ENCODE data around the gene ANG.
"Not testable (repeated sequence)": the region's sequence is repeated elsewhere in the genome, so short reads cannot be mapped to it uniquely, and the experiment has no call there.

Gene ANG

GRCh38 chr14:20688167-20688839 is at the start of gene ANG:
TSS of gene ANG (plus strand) at chr14:20688764. CDS start at chr14:20693565, 4,801 bp downstream.
- no peak for DNase-seq (ENCODE audit: low read depth)

GRCh38 chr14:20641591-20641990 is 47.0 kb upstream of the ANG start, which contains the start of gene OR6S1:
TSS of gene OR6S1 (minus strand) at chr14:20641691. CDS start at chr14:20641691, 0 bp downstream.
- DNase-seq (ENCODE audit: low read depth), result no peak

DNA sequence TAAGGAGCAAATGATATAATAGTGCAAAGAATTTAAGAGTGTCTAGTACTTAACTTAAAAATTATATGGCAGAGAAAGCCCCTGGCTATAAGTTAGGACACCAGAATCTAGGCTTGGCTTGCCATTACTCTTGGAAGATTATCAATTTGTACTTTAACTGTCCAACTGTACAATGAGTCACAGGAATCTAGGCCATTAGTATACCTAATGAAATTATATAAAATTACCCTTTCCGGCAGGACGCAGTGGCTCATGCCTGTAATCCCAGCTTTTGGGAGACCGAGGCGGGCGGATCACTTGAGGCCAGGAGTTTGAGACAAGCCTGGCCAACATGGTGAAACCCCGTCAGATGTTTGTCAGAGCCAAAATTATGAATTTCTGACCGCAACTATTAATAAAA is 46.4 kb upstream of the ANG start:
- DNase-seq (ENCODE audit: low read depth), result no peak

DNA sequence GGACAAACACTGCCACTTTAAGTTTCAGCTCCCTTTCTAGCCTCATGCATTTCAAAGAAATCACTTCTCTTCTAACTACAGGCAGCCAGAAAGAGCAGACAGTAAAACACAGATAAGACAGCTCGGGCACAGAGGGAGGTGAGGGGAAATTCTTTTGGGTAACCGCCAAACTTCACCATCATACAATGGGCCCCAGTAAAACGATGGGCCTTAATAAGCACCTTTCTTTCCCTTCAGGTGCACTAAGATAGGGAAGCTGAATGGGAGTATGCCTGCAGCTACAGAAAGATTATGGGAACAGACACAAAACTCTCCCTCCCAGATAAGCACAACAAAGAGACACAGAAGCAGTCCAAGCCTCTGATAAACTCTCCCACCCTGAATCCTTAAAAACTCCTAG is 45.8 kb upstream of the ANG start:
- DNase-seq (ENCODE audit: low read depth), result not testable (repeated sequence)

DNA sequence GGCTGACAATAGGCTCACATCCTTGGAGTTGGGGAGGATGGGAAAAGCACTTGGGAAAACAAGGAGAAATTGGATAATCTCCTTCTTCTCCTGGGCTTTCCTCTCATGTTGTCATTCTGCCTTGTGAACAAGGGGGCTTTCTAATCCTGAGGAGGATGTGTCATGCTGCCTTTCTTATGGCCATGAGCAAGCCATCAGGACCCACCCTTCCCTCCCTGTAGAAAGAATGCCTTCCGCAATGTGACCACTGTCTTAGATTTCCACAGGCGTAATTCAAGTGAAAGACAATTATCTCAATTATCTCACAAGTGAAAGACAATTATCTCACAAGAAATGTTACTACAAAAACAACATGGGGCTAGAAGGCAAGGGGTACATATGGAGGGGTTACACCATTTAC is 44.0 kb upstream of the ANG start:
- no peak for DNase-seq (ENCODE audit: low read depth)

GRCh38 chr14:20645481-20645880 is 43.1 kb upstream of the ANG start:
- no peak for DNase-seq (ENCODE audit: low read depth)

DNA sequence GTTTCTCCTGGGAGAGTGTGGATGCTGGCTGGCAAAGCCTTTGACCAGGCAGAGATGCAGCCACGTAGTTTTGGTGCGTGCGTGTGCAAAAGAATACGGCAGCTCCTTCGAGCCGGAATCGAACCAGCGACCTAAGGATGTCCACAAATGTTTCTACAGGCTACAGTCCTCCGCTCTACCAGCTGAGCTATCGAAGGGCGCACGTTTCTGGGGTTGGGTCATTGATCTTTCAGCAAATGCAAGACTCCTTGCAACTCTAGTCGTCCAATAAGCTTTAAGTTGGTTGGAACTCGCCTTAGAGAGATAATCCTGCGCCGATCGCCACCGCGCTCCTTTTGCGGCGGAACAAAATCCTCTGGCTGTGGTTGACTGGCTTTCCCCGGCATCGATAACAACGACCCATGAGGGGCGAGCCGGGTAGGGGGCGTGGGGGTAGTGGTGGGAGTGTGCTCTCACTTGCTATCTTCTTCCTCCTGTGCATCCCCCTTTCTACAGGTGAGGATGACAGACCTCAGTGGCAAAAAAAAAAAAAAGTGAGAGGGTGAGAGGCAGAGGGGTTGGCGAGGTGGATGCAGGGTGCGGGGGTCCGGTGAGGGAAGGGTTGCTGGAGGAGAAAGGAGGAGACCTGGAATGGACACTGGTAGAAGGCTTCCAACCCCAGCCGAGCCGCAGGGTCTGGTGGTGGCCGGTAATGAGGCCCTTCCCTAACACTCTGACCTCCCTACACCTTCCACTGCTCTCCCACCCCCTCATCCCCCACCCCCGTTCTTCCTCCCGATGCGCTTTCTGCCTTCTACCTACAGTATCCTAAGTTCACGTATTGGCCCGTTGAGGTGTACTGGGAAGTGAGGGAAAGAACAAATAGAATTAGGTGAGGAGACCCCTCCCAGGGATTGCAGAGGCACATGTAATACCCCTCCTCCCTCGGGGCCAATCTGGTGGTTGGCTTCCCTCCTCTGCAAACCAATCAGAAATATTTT is 35.3 kb upstream of the ANG start:
- no peak for DNase-seq (ENCODE audit: low read depth)

DNA sequence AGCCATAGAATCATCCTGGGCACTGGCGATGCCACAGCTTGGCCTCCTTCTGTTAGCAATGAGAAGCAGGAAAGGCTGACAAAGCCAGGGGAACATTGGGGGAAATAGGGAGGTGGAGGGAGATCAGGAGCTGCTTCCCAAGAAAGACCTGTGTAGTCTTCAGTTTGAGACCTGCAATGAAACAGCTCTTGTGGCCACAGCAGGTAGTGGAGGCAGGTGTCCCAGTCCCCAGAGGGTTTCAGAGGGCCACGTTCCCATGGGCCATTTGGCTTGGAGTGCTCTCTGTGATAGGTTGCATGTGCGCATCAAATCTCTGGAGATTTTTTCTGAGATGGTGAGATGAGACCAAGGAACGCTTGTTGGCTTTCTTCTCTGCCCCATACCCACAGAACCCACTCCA is 32.7 kb upstream of the ANG start:
- no peak for DNase-seq (ENCODE audit: low read depth)

DNA sequence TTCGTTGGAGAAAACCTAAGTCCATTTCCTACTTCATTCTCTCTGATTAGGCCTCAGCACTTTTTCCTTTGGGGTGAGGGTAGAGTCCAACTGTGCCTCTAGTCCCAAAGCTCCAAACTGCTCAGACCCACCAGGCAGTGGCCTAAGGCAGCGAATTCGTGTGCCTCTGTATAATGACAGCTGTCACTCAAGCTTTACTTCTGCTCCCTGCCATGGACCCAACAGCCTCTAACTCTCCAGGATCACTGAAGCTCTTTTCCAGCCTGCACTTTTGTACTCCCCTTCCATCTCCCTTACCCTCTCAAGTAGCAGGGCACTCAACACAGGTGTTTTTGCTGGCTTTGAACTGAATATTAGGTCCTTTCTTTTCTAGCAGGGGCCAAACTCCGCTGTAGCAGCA is 32.3 kb upstream of the ANG start:
- no peak for DNase-seq (ENCODE audit: low read depth)

- no peak for DNase-seq (ENCODE audit: low read depth)
Observed at GRCh38 chr14:20657216-20658211, 31.1 kb upstream of the ANG start.

DNA sequence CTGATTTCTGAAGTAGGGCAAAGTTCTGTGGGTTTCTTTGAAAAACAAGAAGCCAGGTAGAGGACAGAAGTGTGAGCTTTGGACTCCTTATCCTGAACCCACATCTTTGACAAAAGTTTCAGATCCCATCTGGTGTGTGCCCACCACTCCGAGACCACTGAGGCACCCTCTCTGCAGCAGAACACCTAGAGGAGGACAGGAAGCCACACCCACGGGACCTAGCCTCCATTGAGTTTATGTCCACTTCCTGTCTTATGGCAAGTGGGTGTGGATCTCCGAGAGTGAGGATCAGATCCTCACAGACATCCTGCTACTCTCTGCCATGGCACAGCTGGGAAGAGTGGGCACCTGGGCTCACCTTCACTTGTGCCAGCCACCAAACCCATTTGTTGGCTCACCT is 30.3 kb upstream of the ANG start:
- no peak for DNase-seq (ENCODE audit: low read depth)

GRCh38 chr14:20659336-20659735 is 29.2 kb upstream of the ANG start:
- no peak for DNase-seq (ENCODE audit: low read depth)

- DNase-seq (ENCODE audit: low read depth), result no peak
Observed at GRCh38 chr14:20659813-20660395, 28.7 kb upstream of the ANG start.

- DNase-seq (ENCODE audit: low read depth), result no peak
Observed at GRCh38 chr14:20661197-20661596, 27.4 kb upstream of the ANG start.

DNA sequence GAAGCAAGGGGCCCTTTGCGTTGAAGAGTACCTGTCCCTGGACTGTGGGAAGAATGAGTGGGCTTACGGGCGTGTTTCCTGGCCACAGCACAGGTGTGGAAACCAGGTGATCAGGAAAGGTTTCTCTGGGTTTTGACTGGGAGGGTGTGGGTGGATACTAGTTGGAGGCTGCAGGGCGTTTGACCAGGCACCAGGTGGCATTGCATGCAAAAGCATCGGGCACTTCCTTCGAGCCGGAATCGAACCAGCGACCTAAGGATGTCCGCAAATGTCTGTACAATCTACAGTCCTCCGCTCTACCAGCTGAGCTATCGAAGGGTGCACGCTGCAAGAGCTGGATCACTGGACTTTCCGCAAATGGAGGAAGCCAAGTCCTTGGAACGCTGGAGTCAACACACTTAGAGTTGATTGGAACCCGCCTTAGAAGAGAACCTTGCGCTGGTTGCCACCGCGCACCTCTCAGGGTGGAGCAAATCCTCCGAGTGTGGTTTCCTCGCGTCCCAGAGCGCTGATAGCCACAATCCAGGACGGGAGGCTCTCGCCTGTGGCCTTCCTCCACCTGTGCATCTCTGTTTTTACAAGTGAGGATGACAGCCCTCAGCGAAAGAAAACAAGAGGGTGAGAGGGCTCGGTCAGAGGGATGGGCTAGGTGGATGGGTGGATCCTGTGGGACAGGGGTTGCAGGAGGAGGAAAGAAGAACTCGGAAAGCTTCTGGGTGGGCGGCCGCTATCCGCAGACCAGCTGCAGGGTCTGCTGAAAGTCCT is 25.4 kb upstream of the ANG start:
- peak; percentile 59 for DNase-seq (ENCODE audit: low read depth)

- DNase-seq (ENCODE audit: low read depth), result not testable (repeated sequence)
Observed at GRCh38 chr14:20666400-20666961, 22.1 kb upstream of the ANG start.

DNA sequence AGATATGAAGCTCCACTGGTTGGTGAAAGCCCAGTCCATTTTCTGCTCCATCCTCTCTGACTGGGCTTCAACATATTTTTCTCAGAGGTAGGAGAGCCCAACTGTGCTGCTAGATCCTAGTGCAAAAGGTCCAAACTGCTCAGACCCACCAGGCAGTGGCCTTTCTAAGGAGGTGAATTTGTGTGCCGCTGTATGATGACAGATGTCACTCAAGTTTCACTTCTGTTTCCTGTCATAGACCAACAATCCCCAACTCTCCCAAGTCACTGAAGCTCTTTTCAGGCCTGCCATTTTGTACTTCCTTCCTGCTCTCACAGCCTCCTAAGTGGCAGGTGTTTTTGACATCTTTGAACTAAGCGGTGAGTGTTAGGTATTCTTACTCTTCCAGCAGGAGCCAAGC is 20.6 kb upstream of the ANG start:
- no peak for DNase-seq (ENCODE audit: low read depth)

DNA sequence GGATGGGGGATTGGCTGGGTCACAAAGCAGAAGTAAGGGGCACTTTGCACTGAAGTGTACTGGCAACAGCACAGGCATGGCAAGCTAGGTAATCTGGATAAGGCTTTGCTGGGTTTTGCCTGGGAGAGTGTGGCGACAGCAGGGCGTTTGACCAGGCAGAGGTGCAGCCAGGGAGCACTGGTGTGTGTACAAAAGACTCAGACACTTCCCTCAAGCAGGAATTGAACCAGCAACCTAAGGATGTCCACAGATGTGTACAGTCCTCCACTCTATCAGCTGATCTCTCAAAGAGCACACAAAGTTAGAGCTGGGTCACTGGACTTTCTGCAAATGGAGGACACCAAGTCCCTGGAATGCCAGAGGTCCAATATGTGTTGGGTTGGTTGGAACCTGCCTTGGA is 19.6 kb upstream of the ANG start:
- no peak for DNase-seq (ENCODE audit: low read depth)

GRCh38 chr14:20671597-20672283 is 16.8 kb upstream of the ANG start:
- DNase-seq (ENCODE audit: low read depth), result no peak

- DNase-seq (ENCODE audit: low read depth), result no peak
Observed at GRCh38 chr14:20675669-20676068, 12.9 kb upstream of the ANG start.

Data from T-helper 22 cell (primary cell).